HK-2 (cell line): ENCODE data around the gene CHSY1.
"Not testable (repeated sequence)": the region's sequence is repeated elsewhere in the genome, so short reads cannot be mapped to it uniquely, and the experiment has no call there.

Source experiments
- DNase-seq: peaks from one replicate; pipeline ENCODE4 v3.0.0-alpha.2; 2018; ENCODE audit not compliant: unreplicated experiment

Gene CHSY1

DNA sequence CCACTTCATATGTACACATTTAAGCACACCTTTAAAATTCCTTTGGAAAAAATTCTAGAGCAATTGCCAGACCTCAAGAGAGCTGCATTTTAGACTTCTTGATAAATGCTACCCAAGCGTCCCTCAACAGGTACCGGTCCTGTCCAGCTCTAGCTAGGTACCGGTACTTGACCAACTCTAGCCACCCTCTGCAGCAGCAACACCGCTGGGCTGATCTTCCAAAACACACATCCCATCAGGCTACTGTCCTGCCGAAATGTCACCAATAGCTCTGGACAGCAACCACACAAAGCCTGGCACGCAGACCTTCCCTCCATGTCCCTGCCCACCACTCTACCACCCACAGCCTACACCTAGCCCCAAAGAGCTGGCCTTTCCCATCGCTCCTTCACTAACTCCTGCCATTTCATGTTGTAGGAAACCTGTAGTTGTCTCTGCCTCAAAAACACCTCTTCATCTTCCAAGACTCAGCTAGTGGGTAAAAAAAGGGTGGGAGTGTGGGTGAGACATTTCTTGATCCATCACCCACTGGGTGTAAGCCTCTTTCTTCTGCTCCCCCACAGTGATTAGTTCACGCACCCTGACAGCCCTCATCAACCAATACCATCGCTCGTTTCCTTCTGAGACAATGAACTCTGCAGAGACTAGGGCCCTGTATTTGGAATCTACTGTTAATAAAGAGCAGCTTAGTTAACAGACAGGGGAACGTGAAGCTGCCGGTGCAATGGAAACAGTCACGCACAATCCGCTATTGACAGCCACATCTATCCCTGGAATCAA is 6.8 kb downstream of the CHSY1 start:
- DNase-seq = no peak

DNA sequence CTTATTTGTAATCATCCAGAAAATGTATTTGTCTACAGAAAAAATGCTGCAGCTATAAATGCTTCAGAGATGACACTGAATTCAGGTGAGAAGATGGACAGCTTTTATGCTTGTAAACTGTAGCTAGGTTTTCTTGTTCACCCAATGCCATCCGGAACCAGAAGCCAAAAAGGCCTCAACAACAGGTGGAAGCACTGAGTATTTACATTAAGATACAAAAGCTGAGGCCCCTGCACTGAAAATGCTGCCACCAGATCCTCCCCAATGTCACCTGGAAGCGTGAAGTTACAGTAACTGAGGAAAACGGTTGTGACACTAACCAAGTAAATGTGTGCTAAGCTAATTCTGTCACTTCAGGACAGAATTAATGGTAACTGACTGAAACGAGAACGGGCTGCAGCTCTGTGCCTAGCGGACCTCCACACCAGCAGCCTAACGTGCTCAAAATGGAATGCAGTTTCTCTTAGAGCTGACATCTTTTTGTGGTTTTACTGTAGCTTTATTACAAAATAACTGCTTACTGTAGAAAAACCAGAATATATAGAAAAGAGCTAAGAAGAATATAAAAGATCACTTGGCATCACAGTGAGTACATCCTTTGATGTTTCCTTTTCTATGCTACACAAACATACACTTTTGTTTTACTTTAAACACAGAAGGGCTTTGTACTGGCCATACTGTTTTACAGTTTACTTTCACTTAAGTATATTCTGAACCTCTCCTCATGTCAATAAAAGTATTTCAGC is 7.6 kb downstream of the CHSY1 start:
- no peak for DNase-seq

- DNase-seq = no peak
These were observed 8.4 kb downstream of the CHSY1 start for GRCh38 chr15:101243420-101243819.

DNA sequence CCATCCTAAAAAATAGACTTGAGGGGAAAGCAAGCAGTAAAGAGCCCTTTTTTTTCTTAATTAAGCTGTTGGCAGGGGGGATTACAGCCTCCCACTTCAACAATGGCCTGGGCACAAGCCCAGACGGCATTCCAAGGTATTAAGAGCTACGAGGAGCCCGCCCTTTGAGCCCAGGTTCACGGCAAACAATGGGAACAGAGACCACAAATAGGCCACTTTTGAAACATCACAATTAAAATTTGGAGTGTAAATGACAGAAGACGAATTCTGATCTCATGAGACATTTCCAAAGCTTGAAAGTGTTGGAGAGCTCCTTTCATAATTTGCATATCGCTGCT is 8.9 kb downstream of the CHSY1 start:
- DNase-seq = no peak

- DNase-seq = no peak
These were observed 9.5 kb downstream of the CHSY1 start for GRCh38 chr15:101242160-101242998.

- DNase-seq = no peak
These were observed 11.5 kb downstream of the CHSY1 start for GRCh38 chr15:101240358-101240757.

GRCh38 chr15:101239724-101240136 is 12.1 kb downstream of the CHSY1 start:
- DNase-seq = no peak

DNA sequence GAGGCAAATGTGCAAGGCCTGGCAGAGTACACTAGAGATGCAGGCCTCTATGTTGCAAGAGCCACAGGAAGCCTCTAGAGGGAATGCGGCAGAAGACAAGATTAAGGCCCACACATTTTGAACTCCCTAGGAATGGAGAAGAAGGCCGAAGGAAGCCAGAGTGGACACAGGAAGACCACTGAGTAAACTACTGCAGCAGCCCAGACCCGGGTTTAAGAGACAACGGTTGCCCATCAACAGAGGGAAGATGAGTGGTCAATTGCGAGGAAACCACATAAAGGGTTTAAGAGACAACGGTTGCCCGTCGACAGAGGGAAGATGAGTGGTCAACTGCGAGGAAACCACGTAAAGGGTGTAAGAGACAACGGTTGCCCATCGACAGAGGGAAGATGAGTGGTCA is 14.6 kb downstream of the CHSY1 start:
- DNase-seq = no peak

GRCh38 chr15:101233651-101234280 is 18.1 kb downstream of the CHSY1 start:
- no peak for DNase-seq

GRCh38 chr15:101232677-101233076 is 19.2 kb downstream of the CHSY1 start:
- DNase-seq = no peak

DNA sequence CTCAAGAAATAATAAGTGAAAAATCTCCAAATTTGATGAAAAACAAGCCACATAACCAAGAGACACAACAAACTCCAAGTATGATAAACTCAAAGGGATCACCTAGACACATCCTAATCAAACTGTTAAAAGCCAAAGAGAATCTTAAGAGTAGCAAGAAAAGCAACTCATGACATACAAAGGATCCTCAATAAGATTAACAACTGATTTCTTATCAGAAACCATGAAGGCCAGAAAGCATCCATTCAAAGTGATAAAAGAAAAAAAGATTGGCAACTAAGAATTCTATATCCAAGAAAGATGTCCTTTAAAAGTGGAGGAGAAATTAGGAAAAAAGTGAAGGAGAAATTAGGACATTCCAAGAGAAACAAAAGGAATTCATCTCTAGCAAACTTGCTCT is 23.5 kb downstream of the CHSY1 start:
- DNase-seq = no peak

- no peak for DNase-seq
These were observed 26.2 kb downstream of the CHSY1 start for GRCh38 chr15:101225658-101226057.

GRCh38 chr15:101221902-101222301 is 29.9 kb downstream of the CHSY1 start:
- no peak for DNase-seq

- no peak for DNase-seq
These were observed 31.8 kb downstream of the CHSY1 start for GRCh38 chr15:101220060-101220459.

DNA sequence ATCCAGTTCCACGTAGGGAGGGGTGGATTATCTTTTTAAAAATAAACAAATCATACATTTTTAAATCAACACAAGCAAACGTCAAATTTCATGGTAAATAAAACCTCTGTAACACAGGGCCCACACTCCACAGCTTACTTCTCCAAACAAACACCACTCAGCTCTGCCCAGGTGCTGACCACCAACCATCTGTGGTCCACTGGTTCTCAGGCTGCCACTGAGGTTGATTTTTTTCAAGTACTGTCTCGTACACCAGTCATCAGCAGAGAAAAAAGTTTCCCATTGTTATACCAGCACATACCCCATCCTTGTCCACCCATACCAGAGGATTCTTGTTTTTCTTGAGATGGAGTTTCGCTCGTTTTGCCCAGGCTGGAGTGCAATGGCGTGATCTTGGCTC is 32.4 kb downstream of the CHSY1 start:
- no peak for DNase-seq

DNA sequence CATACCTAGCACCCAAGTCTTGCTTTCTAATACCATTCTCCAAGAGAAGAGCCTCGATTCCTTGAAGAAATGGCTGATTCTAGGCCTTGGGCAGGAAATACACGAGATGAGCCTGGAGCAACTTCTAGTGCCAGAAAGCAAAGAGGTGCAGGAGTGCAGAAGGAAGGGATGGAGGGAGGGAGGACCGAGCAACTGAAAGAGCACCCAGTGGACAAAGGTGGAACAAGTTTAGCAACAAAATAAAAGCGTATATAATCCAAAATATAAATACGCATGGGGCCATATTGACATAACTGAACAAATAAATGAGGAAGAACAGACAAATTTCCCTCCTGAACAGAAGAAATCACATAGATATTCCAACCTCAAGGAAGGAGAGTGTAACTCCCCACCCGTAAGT is 34.4 kb downstream of the CHSY1 start:
- DNase-seq = no peak

DNA sequence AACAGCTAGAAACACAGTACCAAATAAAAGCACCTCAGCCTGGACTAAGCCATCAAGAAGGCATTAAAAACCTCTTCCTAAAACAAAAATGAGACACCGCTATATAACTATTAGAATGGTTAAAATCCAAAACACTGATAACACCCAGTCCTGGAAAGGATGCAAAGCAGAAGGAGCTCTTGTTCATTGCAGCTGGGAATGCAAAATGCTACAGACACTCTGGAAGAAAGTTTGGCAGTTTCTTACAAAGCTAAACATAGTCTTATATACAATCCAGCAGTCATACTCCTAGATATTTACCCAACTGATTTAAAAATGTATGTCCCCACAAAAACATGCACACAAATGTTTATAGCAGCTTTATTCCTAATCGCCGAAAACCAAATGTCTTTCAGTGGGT is 35.7 kb downstream of the CHSY1 start:
- no peak for DNase-seq

- DNase-seq = no peak
These were observed 36.2 kb downstream of the CHSY1 start for GRCh38 chr15:101215681-101216080.

DNA sequence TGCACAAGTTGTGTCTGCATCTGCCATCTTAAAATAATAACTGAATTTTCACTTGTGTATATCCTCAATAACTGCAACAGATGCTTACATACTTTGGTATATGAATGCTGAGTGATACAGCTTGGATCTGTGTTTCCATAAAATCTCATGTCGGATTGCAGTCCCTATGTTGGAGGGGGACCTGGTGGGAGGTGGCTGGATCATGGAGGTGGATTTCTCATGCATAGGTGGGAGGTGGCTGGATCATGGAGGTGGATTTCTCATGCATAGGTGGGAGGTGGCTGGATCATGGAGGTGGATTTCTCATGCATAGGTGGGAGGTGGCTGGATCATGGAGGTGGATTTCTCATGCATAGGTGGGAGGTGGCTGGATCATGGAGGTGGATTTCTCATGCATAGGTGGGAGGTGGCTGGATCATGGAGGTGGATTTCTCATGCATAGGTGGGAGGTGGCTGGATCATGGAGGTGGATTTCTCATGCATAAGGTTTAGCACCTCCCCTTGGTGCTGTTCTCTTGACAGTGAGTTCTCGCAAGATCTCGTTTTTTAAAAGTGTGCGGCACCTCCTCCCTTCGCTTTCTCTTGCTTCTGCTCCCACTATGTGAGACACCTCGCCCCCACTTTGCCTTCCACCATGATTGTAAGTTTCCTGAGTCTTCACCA is 37.3 kb downstream of the CHSY1 start:
- DNase-seq = not testable (repeated sequence)

GRCh38 chr15:101213570-101213969 is 38.3 kb downstream of the CHSY1 start:
- DNase-seq = no peak

GRCh38 chr15:101213147-101213546 is 38.7 kb downstream of the CHSY1 start:
- DNase-seq = no peak

DNA sequence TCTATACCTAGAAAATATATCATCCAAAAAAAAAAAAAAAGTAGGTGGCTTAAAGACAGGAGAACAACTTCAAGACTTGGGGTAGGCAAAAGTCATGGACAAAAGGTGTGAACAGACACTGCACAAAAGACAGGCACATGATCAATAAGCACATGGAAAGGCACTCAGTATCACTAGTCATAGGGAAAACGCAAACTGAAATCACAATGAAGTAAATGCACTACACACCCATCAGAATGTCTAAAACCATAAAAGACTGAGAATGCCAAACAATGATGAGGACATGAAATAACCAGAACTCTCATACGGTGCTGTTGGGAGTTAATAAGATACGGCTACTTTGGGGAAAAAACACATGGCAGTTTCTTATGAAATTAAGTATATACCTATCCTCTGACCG is 40.0 kb downstream of the CHSY1 start:
- no peak for DNase-seq
